Type B pancreatic cell (in vitro differentiated cells): ENCODE measurements around the gene RFX8. TPM values are rescaled to one million over a fixed set of nuclear protein-coding genes. Genes with fewer than 3 reads are reported as not detected.

ENCODE experiments used
- DNase-seq: peaks from one replicate; pipeline ENCODE4 v3.0.0; 2021; ENCODE audit warnings: mixed read lengths; ENCODE audit not compliant: unreplicated experiment; ENCODE audit errors: extremely low spot score
- H3K27ac Mint-ChIP-seq: 2 replicates; pipeline ENCODE4 v1.8.0; 2021; ENCODE audit warnings: mild to moderate bottlenecking, mixed read lengths
- H3K27me3 Mint-ChIP-seq: 2 replicates; pipeline ENCODE4 v1.8.0; 2021; ENCODE audit warnings: mixed read lengths
- H3K36me3 Mint-ChIP-seq: 2 replicates; pipeline ENCODE4 v1.8.0; 2021; ENCODE audit warnings: mixed read lengths
- H3K4me1 Mint-ChIP-seq: one replicate; pipeline ENCODE4 v1.8.0; 2021; ENCODE audit warnings: mixed read lengths; ENCODE audit not compliant: unreplicated experiment
- H3K4me3 Mint-ChIP-seq: 2 replicates; pipeline ENCODE4 v1.8.0; 2021; ENCODE audit warnings: mild to moderate bottlenecking, mixed read lengths
- H3K9me3 Mint-ChIP-seq: 2 replicates; pipeline ENCODE4 v1.8.0; 2021; ENCODE audit warnings: mixed read lengths
- CTCF ChIP-seq: fragments of 200-600 bp; sonication (generic); conservative IDR thresholded peaks from 2 replicates; pipeline ENCODE4 v1.5.0; 2021; ENCODE audit warnings: antibody characterized with exemption, mild to moderate bottlenecking
- total RNA-seq: library from RNA; stranded (reverse); gene quantifications from 2 replicates; pipeline ENCODE4 v1.2.1, GENCODE V29; 2021; ENCODE audit warnings: low replicate concordance

The RFX8 gene
- total RNA-seq, 1 donor from 2014 or later = 1.1 TPM

GRCh38 chr2:101415884-101416283 lies 59.0 kb downstream of the RFX8 start:
- no peak for TF ChIP-seq CTCF
- Mint-ChIP-seq H3K36me3 (no peaks in the 10 kb centered on the region), H3K4me3 (no peak overlapping the region), H3K9me3 (peaks cover 8% of the 10 kb centered on the region), H3K27me3 (peaks cover 56% of the 10 kb centered on the region), H3K4me1 (peaks cover 7% of the 10 kb centered on the region), H3K27ac (no peak overlapping the region)
- no peak for DNase-seq

- peaks cover 7% of the 10 kb centered on the region for H3K4me1 Mint-ChIP-seq
- peaks cover 57% of the 10 kb centered on the region for H3K27me3 Mint-ChIP-seq
- no peaks in the 10 kb centered on the region for H3K36me3 Mint-ChIP-seq
- H3K27ac Mint-ChIP-seq = no peak overlapping the region
- no peak overlapping the region for H3K4me3 Mint-ChIP-seq
- TF ChIP-seq CTCF = no peak
- peaks cover 8% of the 10 kb centered on the region for H3K9me3 Mint-ChIP-seq
- no peak for DNase-seq
These were observed 59.7 kb downstream of the RFX8 start for GRCh38 chr2:101415220-101415619.

GRCh38 chr2:101412092-101412694 lies 62.7 kb downstream of the RFX8 start:
- peaks cover 7% of the 10 kb centered on the region for H3K4me1 Mint-ChIP-seq
- peak overlapping the region; percentile 2 for H3K4me3 Mint-ChIP-seq

GRCh38 chr2:101410746-101411145 lies 64.2 kb downstream of the RFX8 start:
- H3K9me3 Mint-ChIP-seq = peaks cover 8% of the 10 kb centered on the region
- H3K27me3 Mint-ChIP-seq = peaks cover 66% of the 10 kb centered on the region

More at GRCh38 chr2:101412092-101412694, 62.7 kb downstream of the RFX8 start:
- TF ChIP-seq CTCF = no peak
- Mint-ChIP-seq H3K9me3 (peaks cover 8% of the 10 kb centered on the region), H3K27me3 (peaks cover 60% of the 10 kb centered on the region), H3K27ac (peak overlapping the region; percentile 85), H3K36me3 (no peaks in the 10 kb centered on the region)
- no peak for DNase-seq

GRCh38 chr2:101410114-101410513 lies 64.8 kb downstream of the RFX8 start:
- Mint-ChIP-seq H3K36me3 (no peaks in the 10 kb centered on the region), H3K27me3 (peaks cover 66% of the 10 kb centered on the region), H3K4me3 (no peak overlapping the region), H3K9me3 (peaks cover 6% of the 10 kb centered on the region), H3K4me1 (peaks cover 7% of the 10 kb centered on the region), H3K27ac (peak overlapping the region; percentile 85)
- TF ChIP-seq CTCF = no peak
- DNase-seq = no peak

More at GRCh38 chr2:101410746-101411145, 64.2 kb downstream of the RFX8 start:
- no peaks in the 10 kb centered on the region for H3K36me3 Mint-ChIP-seq
- H3K4me1 Mint-ChIP-seq = peaks cover 7% of the 10 kb centered on the region
- no peak for DNase-seq
- H3K4me3 Mint-ChIP-seq = peak overlapping the region; percentile 23
- no peak for TF ChIP-seq CTCF
- H3K27ac Mint-ChIP-seq = peak overlapping the region; percentile 85
